Skeletal muscle satellite cell (primary cell): ENCODE data around the gene UBAP2.
"Not testable (repeated sequence)": the region's sequence is repeated elsewhere in the genome, so short reads cannot be mapped to it uniquely, and the experiment has no call there.

Experiments used
- H3K27me3 ChIP-seq: 2 replicates; pipeline ENCODE4 v1.7.0; 2013; ENCODE audit warnings: low read length; ENCODE audit not compliant: control insufficient read depth, insufficient read depth
- H3K36me3 ChIP-seq: 2 replicates; pipeline ENCODE4 v1.7.0; 2013; ENCODE audit warnings: mild to moderate bottlenecking, control low read depth, low read length; ENCODE audit not compliant: insufficient read depth
- H3K4me1 ChIP-seq: 2 replicates; pipeline ENCODE4 v1.7.0; 2013; ENCODE audit warnings: low read length; ENCODE audit not compliant: control insufficient read depth, insufficient read depth
- H3K4me2 ChIP-seq: 2 replicates; pipeline ENCODE4 v1.7.0; 2013; ENCODE audit warnings: mild to moderate bottlenecking, low read length
- H3K4me3 ChIP-seq: 2 replicates; pipeline ENCODE4 v1.7.0; 2013; ENCODE audit warnings: low read length
- H3K9ac ChIP-seq: 2 replicates; pipeline ENCODE4 v1.7.0; 2013; ENCODE audit warnings: mild to moderate bottlenecking, low read depth, low read length, moderate library complexity
- H3K9me3 ChIP-seq: replicated peaks from 2 replicates; pipeline ENCODE4 v1.7.0; 2013; ENCODE audit warnings: mild to moderate bottlenecking, control low read depth, low read length

The UBAP2 gene

GRCh38 chr9:34046784-34047379 lies 1.8 kb downstream of the UBAP2 start:
- Histone ChIP-seq H3K9ac (peak overlapping the region; percentile 89), H3K36me3 (peaks cover 8% of the 10 kb centered on the region), H3K4me3 (peak overlapping the region; percentile 84), H3K9me3 (no peaks in the 10 kb centered on the region), H3K4me2 (peak overlapping the region; percentile 81), H3K27me3 (no peaks in the 10 kb centered on the region), H3K4me1 (peaks cover 18% of the 10 kb centered on the region)

- Histone ChIP-seq H3K27me3 (no peaks in the 10 kb centered on the region), H3K9ac (no peak overlapping the region), H3K4me2 (peak overlapping the region; percentile 32), H3K4me3 (no peak overlapping the region), H3K4me1 (peaks cover 18% of the 10 kb centered on the region), H3K36me3 (peaks cover 8% of the 10 kb centered on the region), H3K9me3 (no peaks in the 10 kb centered on the region)
Measured at GRCh38 chr9:34045903-34046302, 2.8 kb downstream of the UBAP2 start.

GRCh38 chr9:34042074-34042473 lies 6.6 kb downstream of the UBAP2 start:
- H3K36me3 ChIP-seq, result peaks cover 12% of the 10 kb centered on the region
- H3K4me1 ChIP-seq, H3K9me3 ChIP-seq, H3K27me3 ChIP-seq, H3K4me2 ChIP-seq, H3K4me3 ChIP-seq, H3K9ac ChIP-seq: not testable (repeated sequence)

- not testable (repeated sequence) for H3K9ac ChIP-seq, H3K4me1 ChIP-seq
Measured at GRCh38 chr9:34038851-34039250, 9.8 kb downstream of the UBAP2 start.

GRCh38 chr9:34037626-34038025 lies 11.1 kb downstream of the UBAP2 start:
- H3K9me3 ChIP-seq, result no peaks in the 10 kb centered on the region
- no peaks in the 10 kb centered on the region for H3K27me3 ChIP-seq

More at GRCh38 chr9:34038851-34039250, 9.8 kb downstream of the UBAP2 start:
- not testable (repeated sequence) for H3K9me3 ChIP-seq, H3K4me2 ChIP-seq, H3K27me3 ChIP-seq, H3K4me3 ChIP-seq
- peaks cover 12% of the 10 kb centered on the region for H3K36me3 ChIP-seq

GRCh38 chr9:34036625-34037024 lies 12.1 kb downstream of the UBAP2 start:
- Histone ChIP-seq H3K9me3 (no peaks in the 10 kb centered on the region), H3K36me3 (peaks cover 8% of the 10 kb centered on the region), H3K4me2 (no peak overlapping the region), H3K9ac (no peak overlapping the region), H3K27me3 (no peaks in the 10 kb centered on the region), H3K4me3 (no peak overlapping the region), H3K4me1 (no peaks in the 10 kb centered on the region)

More at GRCh38 chr9:34037626-34038025, 11.1 kb downstream of the UBAP2 start:
- Histone ChIP-seq H3K4me1 (no peaks in the 10 kb centered on the region), H3K4me3 (no peak overlapping the region), H3K4me2 (no peak overlapping the region), H3K9ac (no peak overlapping the region), H3K36me3 (peaks cover 8% of the 10 kb centered on the region)

GRCh38 chr9:34035656-34036055 lies 13.0 kb downstream of the UBAP2 start:
- H3K27me3 ChIP-seq, result no peaks in the 10 kb centered on the region
- no peak overlapping the region for H3K4me2 ChIP-seq
- H3K9me3 ChIP-seq, result no peaks in the 10 kb centered on the region
- H3K4me1 ChIP-seq, result no peaks in the 10 kb centered on the region
- H3K9ac ChIP-seq, result no peak overlapping the region
- no peak overlapping the region for H3K4me3 ChIP-seq
- peaks cover 8% of the 10 kb centered on the region for H3K36me3 ChIP-seq

GRCh38 chr9:34034698-34035065 lies 14.0 kb downstream of the UBAP2 start:
- H3K4me1 ChIP-seq, result no peaks in the 10 kb centered on the region
- H3K4me3 ChIP-seq, result no peak overlapping the region
- H3K9ac ChIP-seq, result no peak overlapping the region
- no peaks in the 10 kb centered on the region for H3K9me3 ChIP-seq
- H3K36me3 ChIP-seq, result peaks cover 8% of the 10 kb centered on the region
- H3K4me2 ChIP-seq, result no peak overlapping the region
- no peaks in the 10 kb centered on the region for H3K27me3 ChIP-seq

GRCh38 chr9:34032631-34033030 lies 16.1 kb downstream of the UBAP2 start:
- Histone ChIP-seq H3K4me1 (peaks cover 3% of the 10 kb centered on the region), H3K9me3 (no peaks in the 10 kb centered on the region), H3K4me3 (no peak overlapping the region), H3K4me2 (no peak overlapping the region), H3K9ac (no peak overlapping the region), H3K36me3 (peaks cover 7% of the 10 kb centered on the region), H3K27me3 (no peaks in the 10 kb centered on the region)

- H3K4me3 ChIP-seq, result no peak overlapping the region
- H3K4me2 ChIP-seq, result no peak overlapping the region
- H3K27me3 ChIP-seq, result no peaks in the 10 kb centered on the region
- H3K9ac ChIP-seq, result no peak overlapping the region
- no peaks in the 10 kb centered on the region for H3K9me3 ChIP-seq
- peaks cover 4% of the 10 kb centered on the region for H3K36me3 ChIP-seq
- H3K4me1 ChIP-seq, result peaks cover 3% of the 10 kb centered on the region
Measured at GRCh38 chr9:34027845-34028574, 20.7 kb downstream of the UBAP2 start.

GRCh38 chr9:34025811-34026210 lies 22.9 kb downstream of the UBAP2 start:
- no peak overlapping the region for H3K4me2 ChIP-seq
- no peaks in the 10 kb centered on the region for H3K36me3 ChIP-seq
- no peaks in the 10 kb centered on the region for H3K27me3 ChIP-seq
- peaks cover 3% of the 10 kb centered on the region for H3K4me1 ChIP-seq
- H3K9ac ChIP-seq, result no peak overlapping the region
- H3K9me3 ChIP-seq, result no peaks in the 10 kb centered on the region
- no peak overlapping the region for H3K4me3 ChIP-seq

- H3K9me3 ChIP-seq, result no peaks in the 10 kb centered on the region
- no peaks in the 10 kb centered on the region for H3K36me3 ChIP-seq
- no peak overlapping the region for H3K4me2 ChIP-seq
- H3K27me3 ChIP-seq, result no peaks in the 10 kb centered on the region
- no peak overlapping the region for H3K9ac ChIP-seq
- H3K4me1 ChIP-seq, result peaks cover 3% of the 10 kb centered on the region
- no peak overlapping the region for H3K4me3 ChIP-seq
Measured at GRCh38 chr9:34025062-34025461, 23.6 kb downstream of the UBAP2 start.
